H1 (cell line): ENCODE data around the gene DOCK1. TPM values are rescaled to one million over a fixed set of nuclear protein-coding genes. Genes with fewer than 3 reads are reported as not detected.

Experiments used
- CTCF ChIA-PET: fragments of 300-600 bp; sonication (Branson Sonifier 250); formaldehyde crosslinking; loops from one replicate; lab custom pipeline; 2021; ENCODE audit not compliant: partially characterized antibody; lab: Charles Lee
- POLR2A ChIA-PET: fragments of 300-600 bp; sonication (Branson Sonifier 250); formaldehyde crosslinking; loops from one replicate; lab custom pipeline; 2021; ENCODE audit warnings: inconsistent platforms; ENCODE audit not compliant: partially characterized antibody; lab: Charles Lee
- DNase-seq, 2 experiments: peaks; one replicate each; pipeline versions ENCODE4 v3.0.0 to v3.0.0-alpha.2; 2010 to 2022; ENCODE audit warnings: low spot score in 2 of 2, low read depth in 1 of 2, mixed read lengths in 1 of 2
- FAIRE-seq: peaks from 2 replicates; lab custom pipeline; 2011; peaks lifted over from hg19 to GRCh38; lab: Jason Lieb, UNC
- H2AFZ ChIP-seq: 2 replicates; pipeline ENCODE4 v1.8.1; 2012; ENCODE audit warnings: low read length, inconsistent platforms
- H2AK5ac ChIP-seq: 2 replicates; pipeline ENCODE4 v1.6.1; 2013; ENCODE audit warnings: low read depth, low read length
- H2BK120ac ChIP-seq: replicated peaks from 2 replicates; pipeline ENCODE3; 2013; ENCODE audit warnings: low read depth, low read length, inconsistent platforms
- H2BK12ac ChIP-seq: 2 replicates; pipeline ENCODE4 v1.6.1; 2013; ENCODE audit warnings: low read depth, low read length
- H2BK15ac ChIP-seq: 2 replicates; pipeline ENCODE4 v1.6.1; 2013; ENCODE audit warnings: low read length
- H2BK20ac ChIP-seq: 2 replicates; pipeline ENCODE4 v1.6.1; 2013; ENCODE audit warnings: low read length
- H2BK5ac ChIP-seq: 2 replicates; pipeline ENCODE4 v1.6.1; 2013; ENCODE audit warnings: low read depth, low read length
- H3K14ac ChIP-seq: 2 replicates; pipeline ENCODE4 v1.6.1; 2013; ENCODE audit warnings: inconsistent platforms; ENCODE audit not compliant: insufficient read length
- H3K18ac ChIP-seq: 2 replicates; pipeline ENCODE4 v1.6.1; 2013; ENCODE audit warnings: low read length; ENCODE audit errors: extremely low read depth
- H3K23ac ChIP-seq: 2 replicates; pipeline ENCODE4 v1.6.1; 2013; ENCODE audit warnings: inconsistent platforms; ENCODE audit not compliant: insufficient read length
- H3K23me2 ChIP-seq: 2 replicates; pipeline ENCODE4 v1.6.1; 2013; ENCODE audit warnings: low read depth, low read length
- H3K27ac ChIP-seq: 2 replicates; pipeline ENCODE4 v1.6.1; 2011; ENCODE audit warnings: low read depth, low read length, inconsistent platforms
- H3K27me3 ChIP-seq, 4 experiments: replicated peaks in 1 of 4; 1 replicate in 1 of 4; 2 replicates in 3 of 4; pipeline versions ENCODE4 v1.6.1 to v1.8.1; 2011 to 2013; ENCODE audit warnings: low read length in 3 of 4, mild to moderate bottlenecking in 3 of 4, inconsistent platforms in 2 of 4, mixed read lengths in 2 of 4, moderate library complexity in 1 of 4; ENCODE audit not compliant: control insufficient read depth in 3 of 4, insufficient read depth in 3 of 4; ENCODE audit errors: extremely low read depth in 1 of 4
- H3K36me3 ChIP-seq, 4 experiments: 2 replicates each; pipeline versions ENCODE4 v1.6.1 to v1.8.1; 2011 to 2013; ENCODE audit warnings: mild to moderate bottlenecking in 4 of 4, low read length in 3 of 4, moderate library complexity in 2 of 4, control low read depth in 1 of 4, inconsistent platforms in 1 of 4; ENCODE audit not compliant: insufficient read depth in 4 of 4, control insufficient read depth in 2 of 4
- H3K4ac ChIP-seq: replicated peaks from 2 replicates; pipeline ENCODE3; 2013; ENCODE audit warnings: low read length, low read depth, mixed read lengths, inconsistent platforms; ENCODE audit not compliant: insufficient read length
- H3K4me1 ChIP-seq, 4 experiments: replicated peaks in 1 of 4; 1 replicate in 1 of 4; 2 replicates in 3 of 4; pipeline versions ENCODE4 v1.6.1 to v1.8.1; 2011 to 2013; ENCODE audit warnings: low read length in 3 of 4, inconsistent platforms in 2 of 4, mixed read lengths in 1 of 4; ENCODE audit not compliant: insufficient read depth in 4 of 4, control insufficient read depth in 3 of 4
- H3K4me2 ChIP-seq, 2 experiments: 2 replicates each; pipeline versions ENCODE4 v1.6.1 to v1.8.1; 2011 to 2013; ENCODE audit warnings: low read depth in 2 of 2, low read length in 2 of 2, control low read depth in 1 of 2, inconsistent platforms in 1 of 2, mild to moderate bottlenecking in 1 of 2; ENCODE audit not compliant: insufficient read depth in 1 of 2
- H3K4me3 ChIP-seq, 4 experiments: fragments of 200-600, 300-600 bp in 1 of 4; sonication (generic), shearing (Covaris generic), sonication (Bioruptor Twin) in 1 of 4; 2 replicates each; pipeline versions ENCODE4 v1.5.1 to v1.8.1; 2011 to 2016; ENCODE audit warnings: low read length in 4 of 4, low read depth in 3 of 4, control low read depth in 2 of 4, inconsistent platforms in 2 of 4, mild to moderate bottlenecking in 2 of 4, mixed read lengths in 1 of 4, moderate library complexity in 1 of 4; ENCODE audit not compliant: insufficient read depth in 2 of 4; ENCODE audit errors: extremely low read depth in 1 of 4
- H3K56ac ChIP-seq: replicated peaks from 2 replicates; pipeline ENCODE3; 2013; ENCODE audit warnings: low read depth, mild to moderate bottlenecking, mixed read lengths, low read length, inconsistent platforms; ENCODE audit not compliant: insufficient read length
- H3K79me1 ChIP-seq: 2 replicates; pipeline ENCODE4 v1.6.1; 2013; ENCODE audit warnings: low read depth, low read length, control low read depth
- H3K79me2 ChIP-seq, 2 experiments: 2 replicates each; pipeline versions ENCODE4 v1.6.1 to v1.8.1; 2012 to 2013; ENCODE audit warnings: low read length in 2 of 2, mild to moderate bottlenecking in 2 of 2, inconsistent platforms in 1 of 2; ENCODE audit not compliant: insufficient read depth in 2 of 2, control insufficient read depth in 1 of 2
- H3K9ac ChIP-seq, 4 experiments: replicated peaks in 1 of 4; 1 replicate in 1 of 4; 2 replicates in 3 of 4; pipeline versions ENCODE4 v1.6.1 to v1.8.1; 2011 to 2013; ENCODE audit warnings: low read depth in 3 of 4, low read length in 3 of 4, control low read depth in 2 of 4, mild to moderate bottlenecking in 2 of 4, moderate library complexity in 2 of 4, inconsistent platforms in 1 of 4; ENCODE audit errors: extremely low read depth in 1 of 4
- H3K9me3 ChIP-seq, 2 experiments: 2 replicates each; pipeline versions ENCODE4 v1.6.1 to v1.8.1; 2012 to 2013; ENCODE audit warnings: mild to moderate bottlenecking in 2 of 2, moderate library complexity in 2 of 2, control low read depth in 1 of 2, inconsistent platforms in 1 of 2, low read depth in 1 of 2, low read length in 1 of 2, mixed read lengths in 1 of 2; ENCODE audit not compliant: insufficient read depth in 2 of 2
- H4K20me1 ChIP-seq, 2 experiments: replicated peaks in 1 of 2; 2 replicates each; pipeline versions ENCODE3 to v1.8.1; 2011 to 2013; ENCODE audit warnings: inconsistent platforms in 2 of 2, low read length in 2 of 2, mild to moderate bottlenecking in 1 of 2; ENCODE audit not compliant: insufficient read depth in 2 of 2, control insufficient read depth in 1 of 2
- H4K5ac ChIP-seq: 2 replicates; pipeline ENCODE4 v1.6.1; 2013; ENCODE audit warnings: low read length, low read depth, mixed read lengths, inconsistent platforms; ENCODE audit not compliant: insufficient read length
- H4K8ac ChIP-seq: 2 replicates; pipeline ENCODE4 v1.8.0; 2013; ENCODE audit warnings: mild to moderate bottlenecking, moderate library complexity, low read length, inconsistent platforms; ENCODE audit not compliant: insufficient read depth; ENCODE audit errors: extremely low read depth
- H4K91ac ChIP-seq: replicated peaks from 2 replicates; pipeline ENCODE3; 2013; ENCODE audit warnings: low read length, mixed read lengths, inconsistent platforms; ENCODE audit not compliant: insufficient read length
- CEBPB ChIP-seq: IDR thresholded peaks from 2 replicates; pipeline ENCODE4 v1.6.1; 2012; ENCODE audit warnings: low read depth, low read length
- CHD2 ChIP-seq: IDR thresholded peaks from 2 replicates; pipeline ENCODE4 v1.6.1; 2012; ENCODE audit warnings: low read length, improper control_type of control experiment
- CREB1 ChIP-seq: IDR thresholded peaks from 2 replicates; pipeline ENCODE4 v1.6.1; 2012; ENCODE audit warnings: inconsistent platforms
- EGR1 ChIP-seq: IDR thresholded peaks from 2 replicates; pipeline ENCODE4 v1.6.1; 2011; ENCODE audit warnings: low read depth, low read length, borderline replicate concordance
- EP300 ChIP-seq, 2 experiments: IDR thresholded peaks; 1 replicate in 1 of 2; 2 replicates in 1 of 2; pipeline ENCODE4 v1.6.1; 2011 to 2012; ENCODE audit warnings: low read depth in 2 of 2, low read length in 2 of 2, mild to moderate bottlenecking in 2 of 2, borderline replicate concordance in 1 of 2, inconsistent platforms in 1 of 2, moderate library complexity in 1 of 2
- GTF2F1 ChIP-seq: IDR thresholded peaks from 2 replicates; pipeline ENCODE4 v1.6.1; 2012; ENCODE audit warnings: low read depth, low read length, improper control_type of control experiment, borderline replicate concordance
- POLR2A ChIP-seq, 2 experiments: IDR thresholded peaks; 1 replicate in 1 of 2; 2 replicates in 1 of 2; pipeline ENCODE4 v1.6.1; 2011; ENCODE audit warnings: low read depth in 2 of 2, low read length in 2 of 2, mild to moderate bottlenecking in 2 of 2; ENCODE audit errors: control extremely low read depth in 1 of 2
- POLR2AphosphoS5 ChIP-seq: IDR thresholded peaks from 2 replicates; pipeline ENCODE4 v1.6.1; 2011; ENCODE audit warnings: low read depth, low read length
- SIX5 ChIP-seq: IDR thresholded peaks from 2 replicates; pipeline ENCODE4 v1.6.1; 2011; ENCODE audit warnings: mild to moderate bottlenecking, low read depth, low read length
- SP4 ChIP-seq: IDR thresholded peaks from 2 replicates; pipeline ENCODE4 v1.6.1; 2012; ENCODE audit warnings: low read length, inconsistent platforms
- WGBS, 2 experiments: shearing (Covaris generic) in 1 of 2; methylation state at CpG; one replicate each; pipeline versions ENCODE4 v1.1.6 to v1.1.7; 2013 to 2015; ENCODE audit warnings: low lambda C conversion rate in 2 of 2, mixed read lengths in 2 of 2, inconsistent platforms in 1 of 2, low coverage in 1 of 2, missing lambda C conversion rate in 1 of 2; ENCODE audit not compliant: insufficient replicate concordance in 2 of 2, insufficient coverage in 1 of 2, insufficient read length in 1 of 2; ENCODE audit errors: extremely low coverage in 1 of 2, missing lambda C conversion rate in 1 of 2; 5-methylcytosine and 5-hydroxymethylcytosine counted together
- polyA plus RNA-seq, 7 experiments: library from polyadenylated mRNA; depleted of rRNA in 3 of 7; stranded (reverse) in 5 of 7; unstranded in 2 of 7; fragments of >200 nt in 5 of 7; fragments of 200-250 nt in 2 of 7; gene quantifications; 1 replicate in 5 of 7; 2 replicates in 1 of 7; 4 replicates in 1 of 7; pipeline versions ENCODE4 v1.2.1 to v1.2.3, GENCODE V29; 2011 to 2013; ENCODE audit warnings: missing spikeins in 2 of 7, mixed read lengths in 2 of 7
- total RNA-seq: library from RNA; stranded (reverse); fragmentation: NEBNext Ultra II Directional; extraction: Animal tissue kit (Norgen Biotek cat#: 25700); gene quantifications from 2 replicates; pipeline ENCODE4 v1.2.1, GENCODE V29; 2021
- TF ChIP-seq, protein P1 (sequence below): IDR thresholded peaks from 2 replicates; pipeline ENCODE4 v1.6.1; 2012; ENCODE audit warnings: inconsistent platforms
- TF ChIP-seq, protein P2 (sequence below): IDR thresholded peaks from 2 replicates; pipeline ENCODE4 v1.6.1; 2012; ENCODE audit warnings: inconsistent platforms

DOCK1 gene
- total and polyA plus RNA-seq, 2 of the 8 experiments (the other 6 are each of a cell fraction or from before 2014, with no cell fraction given): 11.6 to 53.0 TPM

DNA sequence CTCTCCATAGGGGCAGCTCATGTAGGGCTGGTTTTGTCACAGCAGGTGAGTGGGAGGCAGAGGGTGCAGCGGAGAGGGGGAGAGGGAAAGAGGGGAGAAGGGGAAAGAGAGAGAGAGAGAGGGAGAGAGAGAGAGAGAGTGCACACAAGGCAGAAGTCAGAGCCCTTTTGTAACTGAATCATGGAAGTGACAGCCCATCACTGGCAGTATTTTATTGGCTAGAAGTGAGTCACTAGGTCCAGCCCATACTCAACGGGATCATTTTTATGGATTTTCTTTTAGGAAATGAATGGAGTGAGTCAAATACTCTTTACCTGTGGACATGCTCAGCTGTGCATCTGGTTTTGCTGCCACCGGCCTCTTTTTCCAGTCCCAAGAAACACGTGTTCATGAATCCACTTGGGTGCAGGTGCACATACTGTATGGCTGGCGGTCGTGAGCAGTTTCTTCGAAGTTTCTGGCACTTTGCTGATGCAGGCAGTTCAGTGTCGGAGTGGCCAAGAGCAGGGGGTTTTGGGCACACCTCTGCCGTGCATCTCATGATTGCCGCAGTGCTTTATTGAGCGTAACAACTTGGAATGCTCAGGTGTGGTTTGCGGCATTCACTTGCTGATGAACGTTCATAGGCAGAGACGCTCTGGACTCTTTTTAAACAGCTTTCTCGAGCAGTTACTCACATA is 40.3 kb downstream of the DOCK1 start:
- no peak for DNase-seq
- Histone ChIP-seq H3K56ac (no peak overlapping the region), H3K27ac (no peak overlapping the region), H3K4me3 (no peak overlapping the region), H4K8ac (no peak overlapping the region), H4K5ac (no peak overlapping the region), H3K4me2 (no peak overlapping the region), H3K4me1 (no peaks in the 10 kb centered on the region), H2BK120ac (no peak overlapping the region), H3K14ac (no peak overlapping the region), H3K4ac (no peak overlapping the region), H2BK15ac (no peak overlapping the region), H3K79me1 (peaks cover 12% of the 10 kb centered on the region), H3K23ac (no peak overlapping the region), H3K18ac (no peak overlapping the region), H2BK5ac (no peak overlapping the region), H4K91ac (no peak overlapping the region), H3K23me2 (peaks cover 3% of the 10 kb centered on the region; the same call in 1 of the 2 replicates), H4K20me1 (no peaks in the 10 kb centered on the region), H3K27me3 (no peaks in the 10 kb centered on the region), H2AK5ac (no peak overlapping the region), H2BK20ac (no peak overlapping the region), H3K9ac (no peak overlapping the region), H3K36me3 (peaks cover 0 to 8% (median 3%) of the 10 kb centered on the region in 4 experiments; a peak in 2 of 8 replicates), H3K9me3 (peaks cover 8 to 16% of the 10 kb centered on the region in 2 experiments), H2BK12ac (no peak overlapping the region), H2AFZ (no peak overlapping the region), H3K79me2 (peaks cover 32 to 84% of the 10 kb centered on the region in 2 experiments)
- ChIA-PET CTCF (interaction anchor here (1.1 to 1.9 kb wide), 3 partner anchors 14 to 39 kb away, joined by 3 to 5 read pairs (median 4); no protein-coding TSS in a partner anchor), POLR2A (no interaction called here)
- WGBS, 2 experiments: 93% methylated on average over 15 of the region's 15 CpGs; no CpG with 5 or more reads in 1 of the 2 experiments
- no peak for FAIRE-seq
- TF ChIP-seq GTF2F1 (no peak), SP4 (no peak), CEBPB (no peak), EGR1 (no peak), EP300 (IDR thresholded peaks at IDR 0.05; ENCODE audit: borderline replicate concordance in 1 of 2, low read depth in 2 of 2, low read length in 2 of 2) (no peak), POLR2AphosphoS5 (no peak), POLR2A (IDR thresholded peaks at IDR 0.05; ENCODE audit: control extremely low read depth in 1 of 2, low read depth in 2 of 2, low read length in 2 of 2) (no peak), CHD2 (no peak), SIX5 (no peak), CREB1 (no peak)
- TF ChIP-seq, protein P1, sequence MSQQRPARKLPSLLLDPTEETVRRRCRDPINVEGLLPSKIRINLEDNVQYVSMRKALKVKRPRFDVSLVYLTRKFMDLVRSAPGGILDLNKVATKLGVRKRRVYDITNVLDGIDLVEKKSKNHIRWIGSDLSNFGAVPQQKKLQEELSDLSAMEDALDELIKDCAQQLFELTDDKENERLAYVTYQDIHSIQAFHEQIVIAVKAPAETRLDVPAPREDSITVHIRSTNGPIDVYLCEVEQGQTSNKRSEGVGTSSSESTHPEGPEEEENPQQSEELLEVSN: no peak
- TF ChIP-seq, protein P2, sequence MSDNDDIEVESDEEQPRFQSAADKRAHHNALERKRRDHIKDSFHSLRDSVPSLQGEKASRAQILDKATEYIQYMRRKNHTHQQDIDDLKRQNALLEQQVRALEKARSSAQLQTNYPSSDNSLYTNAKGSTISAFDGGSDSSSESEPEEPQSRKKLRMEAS: no peak
